Activated B cell treated with CpG ODN at 0.5 μM for 24 hours (primary cell): ENCODE measurements around the gene VWA5A. TPM values are rescaled to one million over a fixed set of nuclear protein-coding genes. Genes with fewer than 3 reads are reported as not detected.

ENCODE experiments used
- ATAC-seq: fragments of 200-7000 bp; cut with Tn5 transposase; one replicate; pipeline ENCODE4 v1.10.0; 2021; ENCODE audit warnings: low read depth, mild to moderate bottlenecking, moderate library complexity
- CTCF ChIA-PET: fragments of 350-600 bp; sonication (Branson Sonifier 250); formaldehyde crosslinking; loops from one replicate; lab custom pipeline; 2021; ENCODE audit warnings: antibody characterized with exemption; lab: Charles Lee
- POLR2A ChIA-PET: fragments of 350-600 bp; sonication (Branson Sonifier 250); formaldehyde crosslinking; loops from one replicate; lab custom pipeline; 2021; ENCODE audit warnings: antibody characterized with exemption; lab: Charles Lee
- DNase-seq: peaks from one replicate; pipeline ENCODE4 v3.0.0; 2022
- H3K27ac Mint-ChIP-seq: one replicate; pipeline ENCODE4 v1.8.0; 2020; ENCODE audit warnings: mixed read lengths
- H3K27me3 Mint-ChIP-seq: one replicate; pipeline ENCODE4 v1.8.0; 2021; ENCODE audit warnings: mixed read lengths
- H3K36me3 Mint-ChIP-seq: one replicate; pipeline ENCODE4 v1.8.0; 2021; ENCODE audit warnings: low read depth, mixed read lengths
- H3K4me1 Mint-ChIP-seq: one replicate; pipeline ENCODE4 v1.8.0; 2021; ENCODE audit warnings: mixed read lengths
- H3K4me3 Mint-ChIP-seq: one replicate; pipeline ENCODE4 v1.8.0; 2020; ENCODE audit warnings: mild to moderate bottlenecking, mixed read lengths
- H3K9me3 Mint-ChIP-seq: one replicate; pipeline ENCODE4 v1.8.0; 2020; ENCODE audit warnings: mixed read lengths
- CTCF ChIP-seq: fragments of 200-600 bp; IDR thresholded peaks from one replicate; pipeline ENCODE4 v1.8.0; 2022; ENCODE audit warnings: antibody characterized with exemption, mild to moderate bottlenecking
- intact Hi-C: fragments of 100-400 bp; cut with micrococcal nuclease; formaldehyde crosslinking; loops from one replicate; pipeline ENCODE4 v1.15.1; 2024
- total RNA-seq: library from RNA; stranded (reverse); gene quantifications from 2 replicates; pipeline ENCODE4 v1.2.3, GENCODE V29; 2022

The VWA5A gene
- total RNA-seq, 1 donor from 2014 or later, result 2.1 TPM

DNA sequence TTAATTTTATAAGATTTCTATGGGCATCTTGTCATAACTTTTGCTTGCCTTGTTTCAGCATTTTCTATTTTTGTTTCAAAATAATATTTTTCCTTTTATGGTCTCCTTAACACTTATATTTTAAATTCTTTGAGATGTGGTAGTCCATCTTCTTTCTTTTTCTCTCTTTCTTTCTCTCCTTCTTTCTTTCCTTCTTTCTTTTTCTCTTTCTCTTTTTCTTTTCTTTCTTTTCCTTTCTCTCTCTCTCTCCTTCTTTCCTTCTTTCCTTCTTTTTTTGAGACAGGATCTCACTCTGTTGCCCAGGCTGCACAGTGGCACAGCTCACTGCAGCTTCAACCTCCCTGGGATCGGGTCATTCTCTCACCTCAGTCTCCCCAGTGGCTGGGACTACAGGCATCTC is 38.0 kb upstream of the VWA5A start:
- H3K27ac Mint-ChIP-seq, result no peak overlapping the region
- no peak for TF ChIP-seq CTCF
- DNase-seq, result no peak
- H3K4me3 Mint-ChIP-seq, result no peak overlapping the region
- H3K27me3 Mint-ChIP-seq, result peaks cover 14% of the 10 kb centered on the region
- ATAC-seq, result no peak
- no peaks in the 10 kb centered on the region for H3K36me3 Mint-ChIP-seq
- intact Hi-C loops, result loop anchor here (10.0 kb wide), 1 partner anchor 688 kb away; the partner anchor contains the start of gene ESAM
- no peaks in the 10 kb centered on the region for H3K9me3 Mint-ChIP-seq
- POLR2A ChIA-PET, result no interaction called here
- peaks cover 8% of the 10 kb centered on the region for H3K4me1 Mint-ChIP-seq
- CTCF ChIA-PET, result no interaction called here

- Mint-ChIP-seq H3K27ac (no peak overlapping the region), H3K4me3 (no peak overlapping the region), H3K4me1 (peaks cover 8% of the 10 kb centered on the region), H3K27me3 (peaks cover 14% of the 10 kb centered on the region), H3K9me3 (no peaks in the 10 kb centered on the region), H3K36me3 (no peaks in the 10 kb centered on the region)
- TF ChIP-seq CTCF, result no peak
- POLR2A ChIA-PET, result no interaction called here
- intact Hi-C loops, result loop anchor here (10.0 kb wide), 1 partner anchor 686 kb away; the partner anchor contains the start of gene ESAM
- DNase-seq (no peak), ATAC-seq (no peak)
- CTCF ChIA-PET, result no interaction called here
Observed at GRCh38 chr11:124078591-124078990, 36.7 kb upstream of the VWA5A start.

GRCh38 chr11:124079631-124080326 is 35.5 kb upstream of the VWA5A start:
- no peak for TF ChIP-seq CTCF
- Mint-ChIP-seq H3K4me1 (peaks cover 8% of the 10 kb centered on the region), H3K4me3 (no peak overlapping the region), H3K27ac (no peak overlapping the region), H3K27me3 (peaks cover 20% of the 10 kb centered on the region), H3K36me3 (no peaks in the 10 kb centered on the region), H3K9me3 (no peaks in the 10 kb centered on the region)
- no peak for DNase-seq
- CTCF ChIA-PET, result interaction anchor here (1.2 to 1.3 kb wide), 2 partner anchors 8 to 10 kb away, joined by 3 to 5 read pairs; no protein-coding TSS in a partner anchor
- intact Hi-C loops, result loop anchor here (10.0 kb wide), 1 partner anchor 685 kb away; the partner anchor contains the start of gene ESAM
- ATAC-seq, result no peak
- POLR2A ChIA-PET, result no interaction called here

- no peaks in the 10 kb centered on the region for H3K36me3 Mint-ChIP-seq
- intact Hi-C loops, result no loop called here
- DNase-seq, result no peak
- peaks cover 8% of the 10 kb centered on the region for H3K4me1 Mint-ChIP-seq
- ChIA-PET POLR2A (no interaction called here), CTCF (interaction anchor here (1.2 to 1.3 kb wide), 2 partner anchors 9 to 10 kb away, joined by 3 to 5 read pairs; no protein-coding TSS in a partner anchor)
- no peak overlapping the region for H3K4me3 Mint-ChIP-seq
- TF ChIP-seq CTCF, result no peak
- peaks cover 20% of the 10 kb centered on the region for H3K27me3 Mint-ChIP-seq
- no peak overlapping the region for H3K27ac Mint-ChIP-seq
- no peaks in the 10 kb centered on the region for H3K9me3 Mint-ChIP-seq
- ATAC-seq, result no peak
Observed at GRCh38 chr11:124080327-124081001, 34.8 kb upstream of the VWA5A start.

GRCh38 chr11:124081483-124081882 is 33.8 kb upstream of the VWA5A start:
- Mint-ChIP-seq H3K27ac (no peak overlapping the region), H3K4me3 (no peak overlapping the region), H3K4me1 (peaks cover 4% of the 10 kb centered on the region), H3K9me3 (no peaks in the 10 kb centered on the region), H3K36me3 (no peaks in the 10 kb centered on the region), H3K27me3 (peaks cover 16% of the 10 kb centered on the region)
- intact Hi-C loops, result no loop called here
- no peak for ATAC-seq
- DNase-seq, result no peak
- CTCF ChIA-PET, result interaction anchor here (2.6 kb wide), 1 partner anchor 10 kb away, joined by 7 read pairs; no protein-coding TSS in a partner anchor
- POLR2A ChIA-PET, result no interaction called here
- no peak for TF ChIP-seq CTCF
